ENCODE data around the gene SLCO3A1. TPM values are rescaled to one million over a fixed set of nuclear protein-coding genes. Genes with fewer than 3 reads are reported as not detected.

SLCO3A1 gene
- total RNA-seq, 1 donor from 2014 or later = 65.8 TPM

DNA sequence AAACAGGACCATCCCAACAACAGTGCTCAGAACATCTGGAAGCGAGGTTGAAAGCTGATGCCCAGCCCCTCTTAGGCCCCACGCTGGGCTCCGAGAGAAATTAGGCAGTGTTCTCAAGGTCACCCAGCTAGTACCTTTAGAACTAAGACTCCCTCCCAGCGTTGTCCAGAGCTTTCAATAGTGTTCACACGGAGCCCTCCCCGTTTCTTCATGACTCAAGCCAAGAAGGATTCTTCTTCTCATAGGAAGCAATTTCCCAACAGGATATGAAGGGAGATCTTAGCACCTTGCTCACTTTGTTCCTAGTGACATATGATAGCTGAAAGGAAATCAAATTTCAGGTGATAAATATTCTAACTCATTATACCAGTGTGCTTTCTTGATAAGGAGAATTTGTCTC is 296.0 kb downstream of the SLCO3A1 start:
- TF ChIP-seq, protein P1, sequence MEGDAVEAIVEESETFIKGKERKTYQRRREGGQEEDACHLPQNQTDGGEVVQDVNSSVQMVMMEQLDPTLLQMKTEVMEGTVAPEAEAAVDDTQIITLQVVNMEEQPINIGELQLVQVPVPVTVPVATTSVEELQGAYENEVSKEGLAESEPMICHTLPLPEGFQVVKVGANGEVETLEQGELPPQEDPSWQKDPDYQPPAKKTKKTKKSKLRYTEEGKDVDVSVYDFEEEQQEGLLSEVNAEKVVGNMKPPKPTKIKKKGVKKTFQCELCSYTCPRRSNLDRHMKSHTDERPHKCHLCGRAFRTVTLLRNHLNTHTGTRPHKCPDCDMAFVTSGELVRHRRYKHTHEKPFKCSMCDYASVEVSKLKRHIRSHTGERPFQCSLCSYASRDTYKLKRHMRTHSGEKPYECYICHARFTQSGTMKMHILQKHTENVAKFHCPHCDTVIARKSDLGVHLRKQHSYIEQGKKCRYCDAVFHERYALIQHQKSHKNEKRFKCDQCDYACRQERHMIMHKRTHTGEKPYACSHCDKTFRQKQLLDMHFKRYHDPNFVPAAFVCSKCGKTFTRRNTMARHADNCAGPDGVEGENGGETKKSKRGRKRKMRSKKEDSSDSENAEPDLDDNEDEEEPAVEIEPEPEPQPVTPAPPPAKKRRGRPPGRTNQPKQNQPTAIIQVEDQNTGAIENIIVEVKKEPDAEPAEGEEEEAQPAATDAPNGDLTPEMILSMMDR (IDR thresholded peaks at IDR 0.05) = no peak
- TF ChIP-seq POLR2AphosphoS5 (IDR thresholded peaks at IDR 0.05; ENCODE audit: insufficient read depth in 1 of 2, low read depth in 1 of 2) = no peak
- TF ChIP-seq POLR2A (IDR thresholded peaks at IDR 0.05) = no peak
- no peaks in the 10 kb centered on the region for H3K27me3 ChIP-seq
- peaks cover 12% of the 10 kb centered on the region for H3K4me1 ChIP-seq
- H3K9me3 ChIP-seq = no peaks in the 10 kb centered on the region
- peaks cover 0 to 13% of the 10 kb centered on the region in 2 donors for H3K36me3 ChIP-seq
- intact Hi-C loops (cut with DNase I) = no loop called here
- H3K27ac ChIP-seq = no peak overlapping the region
- DNase-seq (ENCODE audit: extremely low spot score in 2 of 2) = no peak
- no peak overlapping the region for H3K4me3 ChIP-seq

DNA sequence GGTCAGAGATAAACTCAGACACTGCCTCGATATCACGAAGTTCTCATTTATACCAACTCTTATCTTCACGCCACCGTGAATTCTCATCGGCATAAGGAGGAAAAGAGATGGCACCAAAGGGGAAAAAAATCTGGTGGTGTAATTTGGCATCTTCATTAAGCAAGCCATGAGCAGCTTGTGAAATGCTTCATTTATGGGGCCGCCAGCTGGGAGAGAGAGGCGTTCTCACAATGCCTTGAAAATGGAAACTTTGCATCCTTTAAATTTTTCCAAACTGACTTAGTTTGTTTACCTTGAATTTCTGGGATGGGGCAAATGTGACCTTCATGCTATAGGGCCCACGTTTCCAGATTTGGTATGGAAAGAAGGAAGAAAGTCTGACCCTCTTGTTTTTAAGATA is 297.7 kb downstream of the SLCO3A1 start:
- Histone ChIP-seq H3K4me1 (peaks cover 12% of the 10 kb centered on the region), H3K9me3 (no peaks in the 10 kb centered on the region), H3K27me3 (no peaks in the 10 kb centered on the region), H3K4me3 (no peak overlapping the region), H3K27ac (no peak overlapping the region), H3K36me3 (peaks cover 0 to 13% of the 10 kb centered on the region in 2 donors)
- TF ChIP-seq POLR2AphosphoS5 (IDR thresholded peaks at IDR 0.05; ENCODE audit: insufficient read depth in 1 of 2, low read depth in 1 of 2) = no peak
- TF ChIP-seq, protein P1 (IDR thresholded peaks at IDR 0.05) = no peak
- intact Hi-C loops (cut with DNase I) = no loop called here
- no peak for DNase-seq (ENCODE audit: extremely low spot score in 2 of 2)

DNA sequence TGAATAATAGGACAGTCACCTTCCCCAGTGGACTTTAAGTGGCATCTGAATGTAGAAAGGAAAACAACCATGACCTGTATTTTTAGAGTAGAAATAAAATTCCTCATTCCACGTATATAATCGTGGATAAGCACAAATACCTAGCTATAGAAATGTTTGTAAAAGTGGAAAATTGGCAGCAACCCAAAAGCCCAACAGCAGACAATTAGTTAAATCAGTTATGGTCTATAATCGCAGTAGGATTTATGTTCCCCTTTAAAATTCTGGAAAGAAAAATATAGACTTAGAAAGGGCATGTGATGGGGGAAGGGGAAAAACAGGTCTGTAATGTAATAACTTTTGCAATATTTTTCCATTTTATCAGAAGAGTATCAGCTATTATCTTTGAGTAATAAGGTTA is 298.2 kb downstream of the SLCO3A1 start:
- Histone ChIP-seq H3K27me3 (no peaks in the 10 kb centered on the region), H3K4me1 (peaks cover 12% of the 10 kb centered on the region), H3K9me3 (no peaks in the 10 kb centered on the region), H3K4me3 (no peak overlapping the region), H3K27ac (no peak overlapping the region), H3K36me3 (peaks cover 0 to 13% of the 10 kb centered on the region in 2 donors)
- no peak for DNase-seq (ENCODE audit: extremely low spot score in 2 of 2)
- TF ChIP-seq, protein P1 (IDR thresholded peaks at IDR 0.05) = no peak
- TF ChIP-seq POLR2A (IDR thresholded peaks at IDR 0.05) (no peak), POLR2AphosphoS5 (IDR thresholded peaks at IDR 0.05; ENCODE audit: insufficient read depth in 1 of 2, low read depth in 1 of 2) (no peak)
- intact Hi-C loops (cut with DNase I) = no loop called here

DNA sequence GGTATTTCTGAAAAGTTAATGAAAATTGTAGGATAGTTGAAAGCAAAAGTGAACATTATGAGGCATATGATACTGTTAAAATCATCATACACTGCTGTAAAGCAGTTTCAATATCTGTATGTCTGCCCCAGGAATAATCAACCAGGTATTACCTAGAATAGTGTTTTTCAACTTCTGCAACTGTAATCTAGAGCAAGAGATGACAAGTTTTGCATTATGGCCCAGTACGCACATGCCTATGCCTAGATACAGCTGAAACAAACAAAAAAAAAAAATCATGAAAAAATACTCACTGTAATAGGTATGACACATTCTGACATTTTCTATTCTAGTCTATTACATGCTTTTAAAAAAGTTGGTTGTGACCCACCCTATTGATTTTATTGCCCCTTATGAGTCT is 299.5 kb downstream of the SLCO3A1 start:
- H3K27me3 ChIP-seq = no peaks in the 10 kb centered on the region
- H3K36me3 ChIP-seq = peaks cover 0 to 5% of the 10 kb centered on the region in 2 donors
- H3K4me1 ChIP-seq = peaks cover 12% of the 10 kb centered on the region
- TF ChIP-seq, protein P1 (IDR thresholded peaks at IDR 0.05) = no peak
- no peak for DNase-seq (ENCODE audit: extremely low spot score in 2 of 2)
- H3K9me3 ChIP-seq = no peaks in the 10 kb centered on the region
- no peak overlapping the region for H3K4me3 ChIP-seq
- no peak overlapping the region for H3K27ac ChIP-seq
- intact Hi-C loops (cut with DNase I) = no loop called here

DNA sequence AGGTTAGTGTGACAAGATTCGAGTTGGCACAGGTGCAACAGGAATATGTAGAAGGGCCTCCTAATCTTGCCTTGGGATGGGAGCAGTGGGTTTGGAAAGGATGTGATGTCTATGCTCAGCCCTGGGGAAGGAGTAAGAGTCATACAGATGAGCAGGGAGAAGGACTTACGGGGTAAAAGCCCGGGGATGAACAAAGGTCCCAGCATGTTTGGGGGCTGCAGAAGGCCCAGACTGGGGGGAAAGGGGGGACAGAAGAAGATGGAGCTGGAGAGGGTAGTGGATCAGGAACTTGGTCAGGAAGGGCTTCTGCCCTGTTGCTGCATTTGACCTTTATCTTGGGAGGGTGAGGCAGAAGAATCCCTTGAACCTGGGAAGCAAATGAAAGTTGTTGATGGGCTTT is 300.1 kb downstream of the SLCO3A1 start:
- Histone ChIP-seq H3K27ac (no peak overlapping the region), H3K9me3 (no peaks in the 10 kb centered on the region), H3K27me3 (no peaks in the 10 kb centered on the region), H3K4me1 (peaks cover 12% of the 10 kb centered on the region), H3K36me3 (peaks cover 0 to 5% of the 10 kb centered on the region in 2 donors), H3K4me3 (no peak overlapping the region)
- intact Hi-C loops (cut with DNase I) = no loop called here
- DNase-seq (ENCODE audit: extremely low spot score in 2 of 2) = no peak
- TF ChIP-seq POLR2AphosphoS5 (IDR thresholded peaks at IDR 0.05; ENCODE audit: insufficient read depth in 1 of 2, low read depth in 1 of 2) (no peak), POLR2A (IDR thresholded peaks at IDR 0.05) (no peak)
- TF ChIP-seq, protein P1 (IDR thresholded peaks at IDR 0.05) = no peak
